Gastroesophageal sphincter (tissue), 4 donors: Measurements from ENCODE around the gene DENND6B. TPM values are rescaled to one million over a fixed set of nuclear protein-coding genes. Genes with fewer than 3 reads are reported as not detected.

Experiments
- ATAC-seq: fragments of 150-250 bp; one replicate; pipeline ENCODE4 v1.9.1; 2016; ENCODE audit warnings: mild to moderate bottlenecking, moderate library complexity
- H3K27ac ChIP-seq, 4 donors: fragments of 200-600 bp; sonication (generic) in 3 of 4; 1 replicate in 3 of 4; 2 replicates in 1 of 4; pipeline ENCODE4 v1.5.1; 2016 to 2019
- H3K27me3 ChIP-seq: fragments of 200-600 bp; sonication (generic); one replicate; pipeline ENCODE4 v1.5.1; 2019
- H3K36me3 ChIP-seq, 2 donors: fragments of 200-600 bp; sonication (generic); one replicate each; pipeline ENCODE4 v1.5.1; 2019; ENCODE audit warnings: control low read depth in 1 of 2
- H3K4me1 ChIP-seq, 3 donors: fragments of 200-600 bp; sonication (generic); 1 replicate in 2 of 3; 2 replicates in 1 of 3; pipeline ENCODE4 v1.5.1; 2016 to 2019; ENCODE audit warnings: control low read depth in 2 of 3
- H3K4me3 ChIP-seq, 2 donors: fragments of 200-600 bp; sonication (generic); one replicate each; pipeline ENCODE4 v1.5.1; 2019; ENCODE audit warnings: mild to moderate bottlenecking in 1 of 2, moderate library complexity in 1 of 2
- H3K9me3 ChIP-seq, 3 donors: fragments of 200-600 bp; sonication (generic); one replicate each; pipeline ENCODE4 v1.5.1; 2017 to 2019; ENCODE audit warnings: control low read depth in 2 of 3
- CTCF ChIP-seq, 4 experiments: fragments of 200-600 bp in 2 of 4; fragments of 450-650 bp in 2 of 4; sonication (generic) in 1 of 4; IDR thresholded peaks; one replicate each; pipeline ENCODE4 v1.5.1; 2017 to 2019; ENCODE audit warnings: antibody characterized with exemption in 4 of 4, mild to moderate bottlenecking in 2 of 4, moderate library complexity in 2 of 4
- EP300 ChIP-seq: sonication (generic); formaldehyde crosslinking; IDR thresholded peaks from one replicate; pipeline ENCODE4 v1.6.1; 2017; ENCODE audit warnings: antibody characterized with exemption, mild to moderate bottlenecking
- POLR2A ChIP-seq, 2 donors: fragments of 450-650 bp; IDR thresholded peaks; one replicate each; pipeline ENCODE4 v1.6.1; 2017; ENCODE audit warnings: antibody characterized with exemption in 2 of 2, mild to moderate bottlenecking in 2 of 2, moderate library complexity in 1 of 2
- POLR2AphosphoS5 ChIP-seq: sonication (generic); formaldehyde crosslinking; IDR thresholded peaks from one replicate; pipeline ENCODE4 v1.6.1; 2017; ENCODE audit warnings: antibody characterized with exemption
- WGBS, 2 donors: methylation state at CpG; one replicate each; pipeline ENCODE4 v1.1.5; 2018; ENCODE audit warnings: low coverage in 1 of 2; 5-methylcytosine and 5-hydroxymethylcytosine counted together
- total RNA-seq, 4 donors: library from RNA; depleted of rRNA; stranded (reverse); fragments of >200 nt; gene quantifications; one replicate each; pipeline ENCODE4 v1.1.0, GENCODE V29; 2016

Gene DENND6B
- total RNA-seq, 4 donors from 2014 or later, result 2.0 to 4.8 (median 2.8) TPM

GRCh38 chr22:50264946-50265669, 61.7 kb downstream of the DENND6B start:
- Histone ChIP-seq H3K27me3 (peaks cover 31% of the 10 kb centered on the region), H3K36me3 (no peaks in the 10 kb centered on the region), H3K27ac (no peak overlapping the region), H3K4me1 (peaks cover 0 to 69% (median 28%) of the 10 kb centered on the region in 3 donors), H3K4me3 (no peak overlapping the region), H3K9me3 (no peaks in the 10 kb centered on the region)
- TF ChIP-seq CTCF (IDR thresholded peaks at IDR 0.05), result no peak
- WGBS, 2 donors, result 77 to 80% methylated on average over 5 to 11 of the region's 15 CpGs
- no peak for ATAC-seq

GRCh38 chr22:50264104-50264745, 62.6 kb downstream of the DENND6B start:
- Histone ChIP-seq H3K4me3 (no peak overlapping the region), H3K36me3 (no peaks in the 10 kb centered on the region), H3K27me3 (peaks cover 40% of the 10 kb centered on the region), H3K27ac (no peak overlapping the region), H3K9me3 (no peaks in the 10 kb centered on the region), H3K4me1 (peaks cover 0 to 69% (median 20%) of the 10 kb centered on the region in 3 donors)
- TF ChIP-seq CTCF (IDR thresholded peaks at IDR 0.05) (no peak), POLR2A (IDR thresholded peaks at IDR 0.05) (no peak), EP300 (no peak), POLR2AphosphoS5 (no peak)
- WGBS, 2 donors, result no CpG with 5 or more reads among the region's 15 CpGs
- no peak for ATAC-seq

GRCh38 chr22:50262973-50263617, 63.7 kb downstream of the DENND6B start:
- Histone ChIP-seq H3K9me3 (no peaks in the 10 kb centered on the region), H3K4me1 (peaks cover 0 to 61% (median 18%) of the 10 kb centered on the region in 3 donors), H3K4me3 (no peak overlapping the region), H3K27me3 (peaks cover 51% of the 10 kb centered on the region), H3K27ac (no peak overlapping the region), H3K36me3 (no peaks in the 10 kb centered on the region)
- ATAC-seq, result no peak
- TF ChIP-seq POLR2A (IDR thresholded peaks at IDR 0.05) (no peak), EP300 (no peak), CTCF (IDR thresholded peaks at IDR 0.05) (no peak)
- no CpG with 5 or more reads among the region's 9 CpGs for WGBS, 2 donors

GRCh38 chr22:50262460-50262911, 64.3 kb downstream of the DENND6B start:
- Histone ChIP-seq H3K4me1 (peaks cover 0 to 55% (median 12%) of the 10 kb centered on the region in 3 donors), H3K36me3 (peaks cover 0 to 4% of the 10 kb centered on the region in 2 donors), H3K9me3 (no peaks in the 10 kb centered on the region), H3K27me3 (peaks cover 57% of the 10 kb centered on the region), H3K4me3 (no peak overlapping the region), H3K27ac (peak overlapping the region in 1 of 4 donors; percentile 75)
- no CpG with 5 or more reads among the region's 7 CpGs for WGBS, 2 donors
- TF ChIP-seq POLR2A (IDR thresholded peaks at IDR 0.05) (no peak), CTCF (IDR thresholded peaks at IDR 0.05) (no peak), POLR2AphosphoS5 (no peak), EP300 (no peak)
- ATAC-seq, result no peak
